ENCODE data around the gene LYST. TPM values are rescaled to one million over a fixed set of nuclear protein-coding genes. Genes with fewer than 3 reads are reported as not detected.

Gene LYST
- total RNA-seq, 4 donors from 2014 or later, result 22.9 to 44.4 (median 31.9) TPM

DNA sequence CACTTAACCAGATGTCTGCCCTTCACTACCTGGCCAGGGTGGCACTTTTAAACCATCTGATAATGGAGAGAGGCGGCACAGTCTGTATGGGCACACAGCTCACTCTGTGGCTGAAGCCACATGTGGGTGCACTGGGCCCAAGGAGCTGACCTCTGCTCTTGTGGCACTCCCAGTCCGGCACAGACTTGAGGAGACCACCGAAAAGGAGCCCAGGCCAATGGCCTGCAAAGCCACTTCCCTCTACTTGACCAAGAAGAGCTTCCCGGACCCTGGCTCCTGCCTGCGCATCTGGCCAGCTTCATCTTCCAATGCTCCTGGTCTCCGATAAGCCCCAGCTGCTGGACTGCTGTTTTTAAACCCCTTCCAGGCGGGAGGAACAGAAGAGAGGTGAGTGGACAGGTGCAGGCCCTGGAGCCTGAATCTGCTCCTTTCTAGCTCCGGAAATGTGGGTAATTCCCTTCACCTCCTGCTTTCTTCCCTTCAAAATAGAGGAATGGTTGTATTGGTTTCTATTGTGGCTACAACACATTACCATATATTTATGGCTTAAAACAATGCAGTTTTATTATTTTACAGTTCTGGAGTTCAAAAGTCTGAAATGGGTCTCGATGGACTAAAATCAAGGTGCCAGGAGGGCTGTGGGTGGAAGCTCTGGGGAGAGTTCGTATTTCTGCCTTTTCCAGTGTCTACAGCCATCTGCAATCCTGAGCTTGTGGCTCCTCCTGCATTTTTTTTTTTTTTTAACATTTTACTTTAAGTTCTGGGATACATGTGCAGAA, 228.8 kb downstream of the LYST start:
- Histone ChIP-seq H3K4me3 (no peak overlapping the region), H3K27me3 (peaks cover 0 to 27% (median 0%) of the 10 kb centered on the region in 4 donors), H3K36me3 (no peaks in the 10 kb centered on the region), H3K9me3 (no peaks in the 10 kb centered on the region), H3K27ac (replicated peaks in 1 of 4) (no peak overlapping the region), H3K4me1 (peaks cover 0 to 4% (median 1%) of the 10 kb centered on the region in 4 donors)
- 78% methylated on average over 9 of the region's 10 CpGs for WGBS
- TF ChIP-seq, protein P1, sequence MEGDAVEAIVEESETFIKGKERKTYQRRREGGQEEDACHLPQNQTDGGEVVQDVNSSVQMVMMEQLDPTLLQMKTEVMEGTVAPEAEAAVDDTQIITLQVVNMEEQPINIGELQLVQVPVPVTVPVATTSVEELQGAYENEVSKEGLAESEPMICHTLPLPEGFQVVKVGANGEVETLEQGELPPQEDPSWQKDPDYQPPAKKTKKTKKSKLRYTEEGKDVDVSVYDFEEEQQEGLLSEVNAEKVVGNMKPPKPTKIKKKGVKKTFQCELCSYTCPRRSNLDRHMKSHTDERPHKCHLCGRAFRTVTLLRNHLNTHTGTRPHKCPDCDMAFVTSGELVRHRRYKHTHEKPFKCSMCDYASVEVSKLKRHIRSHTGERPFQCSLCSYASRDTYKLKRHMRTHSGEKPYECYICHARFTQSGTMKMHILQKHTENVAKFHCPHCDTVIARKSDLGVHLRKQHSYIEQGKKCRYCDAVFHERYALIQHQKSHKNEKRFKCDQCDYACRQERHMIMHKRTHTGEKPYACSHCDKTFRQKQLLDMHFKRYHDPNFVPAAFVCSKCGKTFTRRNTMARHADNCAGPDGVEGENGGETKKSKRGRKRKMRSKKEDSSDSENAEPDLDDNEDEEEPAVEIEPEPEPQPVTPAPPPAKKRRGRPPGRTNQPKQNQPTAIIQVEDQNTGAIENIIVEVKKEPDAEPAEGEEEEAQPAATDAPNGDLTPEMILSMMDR (IDR thresholded peaks at IDR 0.05), result no peak
- TF ChIP-seq POLR2AphosphoS5 (IDR thresholded peaks at IDR 0.05), result no peak
- TF ChIP-seq POLR2A (IDR thresholded peaks at IDR 0.05; ENCODE audit: low read depth), result no peak
- TF ChIP-seq EP300 (IDR thresholded peaks at IDR 0.05), result no peak
- intact Hi-C loops (cut with DNase I), result no loop called here
- DNase-seq (ENCODE audit: extremely low spot score), result no peak

- DNase-seq (ENCODE audit: extremely low spot score), result no peak
- no peaks in the 10 kb centered on the region for H3K9me3 ChIP-seq
- 71% methylated on average over 11 of the region's 12 CpGs for WGBS
- intact Hi-C loops (cut with DNase I), result no loop called here
- H3K27me3 ChIP-seq, result peaks cover 0 to 26% (median 0%) of the 10 kb centered on the region in 4 donors
- H3K36me3 ChIP-seq, result no peaks in the 10 kb centered on the region
- no peak overlapping the region for H3K4me3 ChIP-seq
- H3K27ac ChIP-seq (replicated peaks in 1 of 4), result no peak overlapping the region
- TF ChIP-seq, protein P1 (IDR thresholded peaks at IDR 0.05), result no peak
- TF ChIP-seq EP300 (IDR thresholded peaks at IDR 0.05) (no peak), POLR2A (IDR thresholded peaks at IDR 0.05; ENCODE audit: low read depth) (no peak), POLR2AphosphoS5 (IDR thresholded peaks at IDR 0.05) (no peak)
- H3K4me1 ChIP-seq, result peaks cover 0 to 10% (median 5%) of the 10 kb centered on the region in 4 donors
Observed at GRCh38 chr1:235635938-235636662, 230.6 kb downstream of the LYST start.

- Histone ChIP-seq H3K27me3 (peaks cover 0 to 23% (median 0%) of the 10 kb centered on the region in 4 donors), H3K27ac (replicated peaks in 1 of 4) (no peak overlapping the region), H3K4me3 (peak overlapping the region; percentile 11 to 33 (median 16)), H3K36me3 (no peaks in the 10 kb centered on the region), H3K9me3 (no peaks in the 10 kb centered on the region), H3K4me1 (peaks cover 0 to 10% (median 5%) of the 10 kb centered on the region in 4 donors)
- 33% methylated on average over 14 of the region's 14 CpGs for WGBS
- no peak for DNase-seq (ENCODE audit: extremely low spot score)
- TF ChIP-seq POLR2AphosphoS5 (IDR thresholded peaks at IDR 0.05) (no peak), EP300 (IDR thresholded peaks at IDR 0.05) (no peak), POLR2A (IDR thresholded peaks at IDR 0.05; ENCODE audit: low read depth) (no peak)
- TF ChIP-seq, protein P1 (IDR thresholded peaks at IDR 0.05), result no peak
- intact Hi-C loops (cut with DNase I), result no loop called here
Observed at GRCh38 chr1:235632506-235633401, 234.0 kb downstream of the LYST start.

DNA sequence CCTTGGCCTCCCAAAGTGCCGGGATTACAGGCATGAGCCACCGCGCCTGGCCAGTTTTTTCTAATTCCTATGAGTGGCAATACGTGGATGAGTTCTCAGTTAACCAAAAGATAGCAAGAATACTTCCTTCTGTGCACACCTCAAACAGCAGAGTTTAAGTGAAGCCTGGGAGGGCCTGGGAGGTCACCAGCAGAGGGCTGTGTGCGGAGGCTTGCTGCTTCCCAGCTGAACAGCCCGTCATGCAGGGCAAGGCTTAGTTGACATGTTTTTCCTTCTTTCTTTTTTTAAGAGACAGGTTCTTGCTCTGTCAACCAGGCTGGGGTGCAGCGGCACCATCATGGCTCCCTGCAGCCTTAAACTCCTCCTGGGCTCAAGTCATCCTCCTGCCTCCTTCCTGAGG, 234.9 kb downstream of the LYST start:
- H3K27ac ChIP-seq (replicated peaks in 1 of 4), result no peak overlapping the region
- no peaks in the 10 kb centered on the region for H3K36me3 ChIP-seq
- H3K27me3 ChIP-seq, result peaks cover 0 to 27% (median 0%) of the 10 kb centered on the region in 4 donors
- no peak for DNase-seq (ENCODE audit: extremely low spot score)
- no peaks in the 10 kb centered on the region for H3K9me3 ChIP-seq
- intact Hi-C loops (cut with DNase I), result no loop called here
- peaks cover 0 to 10% (median 5%) of the 10 kb centered on the region in 4 donors for H3K4me1 ChIP-seq
- TF ChIP-seq POLR2A (IDR thresholded peaks at IDR 0.05; ENCODE audit: low read depth), result no peak
- TF ChIP-seq, protein P1 (IDR thresholded peaks at IDR 0.05), result no peak
- no peak for TF ChIP-seq POLR2AphosphoS5 (IDR thresholded peaks at IDR 0.05)
- no peak for TF ChIP-seq EP300 (IDR thresholded peaks at IDR 0.05)
- WGBS, result 90% methylated on average over 7 of the region's 7 CpGs
- no peak overlapping the region for H3K4me3 ChIP-seq
